ENCODE results near the gene GAK.
"Not testable (repeated sequence)": the region's sequence is repeated elsewhere in the genome, so short reads cannot be mapped to it uniquely, and the experiment has no call there.

GAK gene

GRCh38 chr4:925771-926500 lies 6.2 kb downstream of the GAK start:
- no peak for DNase-seq

- no peak for DNase-seq
These were observed 6.9 kb downstream of the GAK start for GRCh38 chr4:925171-925570.

GRCh38 chr4:924107-925096 lies 7.7 kb downstream of the GAK start:
- DNase-seq = peak; percentile 38

GRCh38 chr4:921830-922331 lies 10.2 kb downstream of the GAK start:
- DNase-seq = no peak

- not testable (repeated sequence) for DNase-seq
These were observed 13.0 kb downstream of the GAK start for GRCh38 chr4:919004-919680.

GRCh38 chr4:918591-918990 lies 13.5 kb downstream of the GAK start:
- not testable (repeated sequence) for DNase-seq

- no peak for DNase-seq
These were observed 14.1 kb downstream of the GAK start for GRCh38 chr4:917992-918391.

- no peak for DNase-seq
These were observed 14.7 kb downstream of the GAK start for GRCh38 chr4:917466-917865.

- DNase-seq = no peak
These were observed 16.5 kb downstream of the GAK start for GRCh38 chr4:915595-915994.

GRCh38 chr4:915041-915474 lies 17.1 kb downstream of the GAK start:
- no peak for DNase-seq

- no peak for DNase-seq
These were observed 17.6 kb downstream of the GAK start for GRCh38 chr4:914531-914930.

- DNase-seq = no peak
These were observed 18.9 kb downstream of the GAK start for GRCh38 chr4:913280-913618.

- no peak for DNase-seq
These were observed 19.4 kb downstream of the GAK start for GRCh38 chr4:912548-913279.

- DNase-seq = no peak
These were observed 20.1 kb downstream of the GAK start for GRCh38 chr4:911871-912490.

GRCh38 chr4:911221-911751 lies 20.8 kb downstream of the GAK start:
- DNase-seq = no peak

- DNase-seq = no peak
These were observed 21.6 kb downstream of the GAK start for GRCh38 chr4:910366-911091.

GRCh38 chr4:909821-910220 lies 22.3 kb downstream of the GAK start:
- no peak for DNase-seq

- no peak for DNase-seq
These were observed 23.0 kb downstream of the GAK start for GRCh38 chr4:909131-909571.

- DNase-seq = peak; percentile 93
These were observed 24.3 kb downstream of the GAK start for GRCh38 chr4:907691-908425.

GRCh38 chr4:907103-907400 lies 25.1 kb downstream of the GAK start:
- no peak for DNase-seq
